GM23338 (cell line): Measurements from ENCODE around the gene THRB. TPM values are rescaled to one million over a fixed set of nuclear protein-coding genes. Genes with fewer than 3 reads are reported as not detected.

Source experiments
- ATAC-seq: fragments of 200-7000 bp; cut with Tn5 transposase; 3 replicates; pipeline ENCODE4 v1.9.1; 2020
- DNase-seq: peaks from one replicate; pipeline ENCODE4 v3.0.0-alpha.2; 2015; ENCODE audit warnings: low spot score
- H2AFZ ChIP-seq: fragments of 200-600 bp; sonication (generic); 2 replicates; pipeline ENCODE4 v1.8.0; 2016; ENCODE audit warnings: antibody characterized with exemption, mild to moderate bottlenecking, moderate library complexity
- H3F3A ChIP-seq: fragments of 200-600 bp; sonication (generic); replicated peaks from 2 replicates; pipeline ENCODE4 v1.8.0; 2017; ENCODE audit warnings: antibody characterized with exemption, mixed run types, low read depth
- H3K27ac ChIP-seq: fragments of 200-600 bp; sonication (generic); 2 replicates; pipeline ENCODE4 v1.6.1; 2016; ENCODE audit warnings: low read depth
- H3K27me3 ChIP-seq: fragments of 200-600 bp; sonication (generic); 2 replicates; pipeline ENCODE4 v1.8.0; 2016; ENCODE audit warnings: mild to moderate bottlenecking, mixed run types, moderate library complexity; ENCODE audit not compliant: insufficient read depth
- H3K36me3 ChIP-seq: fragments of 200-600 bp; sonication (generic); 2 replicates; pipeline ENCODE4 v1.8.0; 2016; ENCODE audit warnings: mild to moderate bottlenecking; ENCODE audit not compliant: insufficient read depth
- H3K4me1 ChIP-seq: fragments of 200-600 bp; sonication (generic); 2 replicates; pipeline ENCODE4 v1.8.0; 2016; ENCODE audit warnings: mild to moderate bottlenecking, moderate library complexity; ENCODE audit not compliant: insufficient read depth
- H3K4me2 ChIP-seq: fragments of 200-600 bp; sonication (generic); 2 replicates; pipeline ENCODE4 v1.7.1; 2017; ENCODE audit warnings: mixed run types
- H3K4me3 ChIP-seq: fragments of 200-600 bp; sonication (generic); 2 replicates; pipeline ENCODE4 v1.6.1; 2016; ENCODE audit warnings: mixed run types
- H3K79me2 ChIP-seq: fragments of 200-600 bp; sonication (generic); replicated peaks from 2 replicates; pipeline ENCODE4 v1.8.0; 2017; ENCODE audit warnings: mild to moderate bottlenecking; ENCODE audit not compliant: insufficient read depth
- H3K9me2 ChIP-seq: fragments of 200-600 bp; sonication (generic); 2 replicates; pipeline ENCODE4 v1.8.0; 2017; ENCODE audit not compliant: insufficient read depth
- H4K20me1 ChIP-seq: fragments of 200-600 bp; sonication (generic); replicated peaks from 2 replicates; pipeline ENCODE4 v1.8.0; 2017; ENCODE audit warnings: mild to moderate bottlenecking; ENCODE audit not compliant: insufficient read depth
- H3K27ac Mint-ChIP-seq: 2 replicates; pipeline ENCODE4 v1.8.0; 2020; ENCODE audit warnings: inconsistent platforms, mild to moderate bottlenecking, moderate library complexity, mixed read lengths
- H3K27me3 Mint-ChIP-seq: 3 replicates; pipeline ENCODE4 v1.8.0; 2022; ENCODE audit warnings: low read depth, mild to moderate bottlenecking, moderate library complexity, mixed read lengths, inconsistent platforms; ENCODE audit not compliant: insufficient read depth, poor library complexity
- H3K36me3 Mint-ChIP-seq: 3 replicates; pipeline ENCODE4 v1.8.0; 2021; ENCODE audit warnings: low read depth, mild to moderate bottlenecking, inconsistent platforms, moderate library complexity, mixed read lengths
- H3K4me1 Mint-ChIP-seq: 3 replicates; pipeline ENCODE4 v1.8.0; 2020; ENCODE audit warnings: mild to moderate bottlenecking, inconsistent platforms, mixed read lengths
- H3K4me3 Mint-ChIP-seq: 3 replicates; pipeline ENCODE4 v1.8.0; 2021; ENCODE audit warnings: moderate library complexity, mild to moderate bottlenecking, inconsistent platforms, mixed read lengths
- H3K9me3 Mint-ChIP-seq: 3 replicates; pipeline ENCODE4 v1.8.0; 2020; ENCODE audit warnings: moderate library complexity, mild to moderate bottlenecking, inconsistent platforms, mixed read lengths
- CREB1 ChIP-seq: fragments of 250-450 bp; sonication (Bioruptor Pico); IDR thresholded peaks from 2 replicates; pipeline ENCODE4 v1.5.0; 2020; ENCODE audit warnings: low read depth, mild to moderate bottlenecking, moderate library complexity
- EZH2 ChIP-seq: fragments of 200-600 bp; sonication (generic); IDR thresholded peaks from one replicate; pipeline ENCODE4 v1.8.0; 2017; ENCODE audit warnings: antibody characterized with exemption, mild to moderate bottlenecking, low read depth; ENCODE audit not compliant: unreplicated experiment
- EZH2phosphoT487 ChIP-seq: fragments of 200-600 bp; sonication (generic); IDR thresholded peaks from one replicate; pipeline ENCODE4 v1.8.1; 2018; ENCODE audit warnings: antibody characterized with exemption; ENCODE audit not compliant: unreplicated experiment
- JUNB ChIP-seq: IDR thresholded peaks from one replicate; pipeline ENCODE4 v1.6.1; 2016; ENCODE audit warnings: antibody characterized with exemption; ENCODE audit not compliant: unreplicated experiment
- NANOG ChIP-seq: IDR thresholded peaks from 2 replicates; pipeline ENCODE4 v1.6.1; 2016; ENCODE audit warnings: antibody characterized with exemption, borderline replicate concordance
- POLR2AphosphoS5 ChIP-seq: IDR thresholded peaks from 2 replicates; pipeline ENCODE4 v1.6.1; 2016; ENCODE audit warnings: antibody characterized with exemption, low read depth
- STAT1 ChIP-seq: IDR thresholded peaks from one replicate; pipeline ENCODE4 v1.6.1; 2016; ENCODE audit warnings: antibody characterized with exemption; ENCODE audit not compliant: unreplicated experiment
- ZNF114 ChIP-seq: fragments of 250-450 bp; sonication (Bioruptor Pico); IDR thresholded peaks from 2 replicates; pipeline ENCODE4 v1.5.0; 2020; ENCODE audit warnings: mild to moderate bottlenecking, moderate library complexity
- ZNF331 ChIP-seq: fragments of 250-450 bp; sonication (Bioruptor Pico); IDR thresholded peaks from 2 replicates; pipeline ENCODE4 v1.5.0; 2020; ENCODE audit warnings: low read depth, mild to moderate bottlenecking, moderate library complexity
- polyA plus RNA-seq: library from polyadenylated mRNA; unstranded; fragments of >200 nt; fragmentation: Nextera tagmentation; extraction: Ambion mirVana; gene quantifications from 2 replicates; pipeline ENCODE4 v1.2.1, GENCODE V29; 2016
- total RNA-seq: library from RNA; depleted of rRNA; stranded (reverse); fragments of >200 nt; shearing (Covaris generic); gene quantifications from 2 replicates; pipeline ENCODE4 v1.2.3, GENCODE V29; 2014
- TF ChIP-seq, protein P1 (sequence below): fragments of 250-450 bp; sonication (Bioruptor Pico); IDR thresholded peaks from 2 replicates; pipeline ENCODE4 v1.5.0; 2020; ENCODE audit warnings: mild to moderate bottlenecking, moderate library complexity
- TF ChIP-seq, protein P2 (sequence below): IDR thresholded peaks from one replicate; pipeline ENCODE4 v1.6.1; 2018; ENCODE audit warnings: antibody characterized with exemption; ENCODE audit not compliant: unreplicated experiment
- TF ChIP-seq, protein P3 (sequence below): IDR thresholded peaks from 2 replicates; pipeline ENCODE4 v1.6.1; 2016; ENCODE audit warnings: antibody characterized with exemption
- TF ChIP-seq, protein P4 (sequence below), 2 experiments: fragments of 200-600 bp in 1 of 2; sonication (generic) in 1 of 2; conservative IDR thresholded peaks; 2 replicates each; pipeline versions ENCODE4 v1.5.1 to v1.6.1; 2016 to 2017; ENCODE audit warnings: antibody characterized with exemption in 2 of 2, low read depth in 2 of 2, mild to moderate bottlenecking in 2 of 2, moderate library complexity in 1 of 2

Gene THRB
- total and polyA plus RNA-seq, 2 experiments from 2014 or later, result 1.7 to 3.2 TPM

DNA sequence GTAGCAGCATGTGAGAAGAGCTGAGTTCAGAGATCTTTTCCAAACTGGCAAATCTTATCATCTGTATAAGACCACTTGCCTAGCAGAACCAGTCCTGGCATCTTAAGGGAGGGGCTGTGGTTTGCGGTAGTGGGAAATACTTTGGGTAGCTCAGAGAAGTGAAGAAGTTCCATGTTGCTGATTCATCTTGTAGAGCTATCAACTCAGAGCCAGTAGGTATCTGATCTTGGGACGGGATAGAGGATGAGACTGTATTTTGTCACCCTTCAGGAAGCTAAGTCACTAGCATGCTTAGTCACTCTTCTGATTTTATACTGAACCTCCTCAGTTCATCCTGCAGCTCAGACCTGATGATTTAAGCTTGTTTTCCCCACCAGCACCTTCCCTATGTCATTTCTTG is 338.2 kb downstream of the THRB start:
- Histone ChIP-seq H3K27ac (no peak overlapping the region), H3K4me3 (no peak overlapping the region), H2AFZ (no peak overlapping the region), H3K27me3 (no peaks in the 10 kb centered on the region), H3K9me2 (0 out of 2 replicates have a peak, but pooled peaks cover 4% of the 10 kb centered on the region), H3K4me2 (no peak overlapping the region), H4K20me1 (no peaks in the 10 kb centered on the region), H3K79me2 (no peaks in the 10 kb centered on the region), H3F3A (no peaks in the 10 kb centered on the region), H3K4me1 (peaks cover 31% of the 10 kb centered on the region), H3K36me3 (no peaks in the 10 kb centered on the region)
- no peak for ATAC-seq
- H3K9me3 Mint-ChIP-seq, result no peaks in the 10 kb centered on the region
- TF ChIP-seq, protein P1, sequence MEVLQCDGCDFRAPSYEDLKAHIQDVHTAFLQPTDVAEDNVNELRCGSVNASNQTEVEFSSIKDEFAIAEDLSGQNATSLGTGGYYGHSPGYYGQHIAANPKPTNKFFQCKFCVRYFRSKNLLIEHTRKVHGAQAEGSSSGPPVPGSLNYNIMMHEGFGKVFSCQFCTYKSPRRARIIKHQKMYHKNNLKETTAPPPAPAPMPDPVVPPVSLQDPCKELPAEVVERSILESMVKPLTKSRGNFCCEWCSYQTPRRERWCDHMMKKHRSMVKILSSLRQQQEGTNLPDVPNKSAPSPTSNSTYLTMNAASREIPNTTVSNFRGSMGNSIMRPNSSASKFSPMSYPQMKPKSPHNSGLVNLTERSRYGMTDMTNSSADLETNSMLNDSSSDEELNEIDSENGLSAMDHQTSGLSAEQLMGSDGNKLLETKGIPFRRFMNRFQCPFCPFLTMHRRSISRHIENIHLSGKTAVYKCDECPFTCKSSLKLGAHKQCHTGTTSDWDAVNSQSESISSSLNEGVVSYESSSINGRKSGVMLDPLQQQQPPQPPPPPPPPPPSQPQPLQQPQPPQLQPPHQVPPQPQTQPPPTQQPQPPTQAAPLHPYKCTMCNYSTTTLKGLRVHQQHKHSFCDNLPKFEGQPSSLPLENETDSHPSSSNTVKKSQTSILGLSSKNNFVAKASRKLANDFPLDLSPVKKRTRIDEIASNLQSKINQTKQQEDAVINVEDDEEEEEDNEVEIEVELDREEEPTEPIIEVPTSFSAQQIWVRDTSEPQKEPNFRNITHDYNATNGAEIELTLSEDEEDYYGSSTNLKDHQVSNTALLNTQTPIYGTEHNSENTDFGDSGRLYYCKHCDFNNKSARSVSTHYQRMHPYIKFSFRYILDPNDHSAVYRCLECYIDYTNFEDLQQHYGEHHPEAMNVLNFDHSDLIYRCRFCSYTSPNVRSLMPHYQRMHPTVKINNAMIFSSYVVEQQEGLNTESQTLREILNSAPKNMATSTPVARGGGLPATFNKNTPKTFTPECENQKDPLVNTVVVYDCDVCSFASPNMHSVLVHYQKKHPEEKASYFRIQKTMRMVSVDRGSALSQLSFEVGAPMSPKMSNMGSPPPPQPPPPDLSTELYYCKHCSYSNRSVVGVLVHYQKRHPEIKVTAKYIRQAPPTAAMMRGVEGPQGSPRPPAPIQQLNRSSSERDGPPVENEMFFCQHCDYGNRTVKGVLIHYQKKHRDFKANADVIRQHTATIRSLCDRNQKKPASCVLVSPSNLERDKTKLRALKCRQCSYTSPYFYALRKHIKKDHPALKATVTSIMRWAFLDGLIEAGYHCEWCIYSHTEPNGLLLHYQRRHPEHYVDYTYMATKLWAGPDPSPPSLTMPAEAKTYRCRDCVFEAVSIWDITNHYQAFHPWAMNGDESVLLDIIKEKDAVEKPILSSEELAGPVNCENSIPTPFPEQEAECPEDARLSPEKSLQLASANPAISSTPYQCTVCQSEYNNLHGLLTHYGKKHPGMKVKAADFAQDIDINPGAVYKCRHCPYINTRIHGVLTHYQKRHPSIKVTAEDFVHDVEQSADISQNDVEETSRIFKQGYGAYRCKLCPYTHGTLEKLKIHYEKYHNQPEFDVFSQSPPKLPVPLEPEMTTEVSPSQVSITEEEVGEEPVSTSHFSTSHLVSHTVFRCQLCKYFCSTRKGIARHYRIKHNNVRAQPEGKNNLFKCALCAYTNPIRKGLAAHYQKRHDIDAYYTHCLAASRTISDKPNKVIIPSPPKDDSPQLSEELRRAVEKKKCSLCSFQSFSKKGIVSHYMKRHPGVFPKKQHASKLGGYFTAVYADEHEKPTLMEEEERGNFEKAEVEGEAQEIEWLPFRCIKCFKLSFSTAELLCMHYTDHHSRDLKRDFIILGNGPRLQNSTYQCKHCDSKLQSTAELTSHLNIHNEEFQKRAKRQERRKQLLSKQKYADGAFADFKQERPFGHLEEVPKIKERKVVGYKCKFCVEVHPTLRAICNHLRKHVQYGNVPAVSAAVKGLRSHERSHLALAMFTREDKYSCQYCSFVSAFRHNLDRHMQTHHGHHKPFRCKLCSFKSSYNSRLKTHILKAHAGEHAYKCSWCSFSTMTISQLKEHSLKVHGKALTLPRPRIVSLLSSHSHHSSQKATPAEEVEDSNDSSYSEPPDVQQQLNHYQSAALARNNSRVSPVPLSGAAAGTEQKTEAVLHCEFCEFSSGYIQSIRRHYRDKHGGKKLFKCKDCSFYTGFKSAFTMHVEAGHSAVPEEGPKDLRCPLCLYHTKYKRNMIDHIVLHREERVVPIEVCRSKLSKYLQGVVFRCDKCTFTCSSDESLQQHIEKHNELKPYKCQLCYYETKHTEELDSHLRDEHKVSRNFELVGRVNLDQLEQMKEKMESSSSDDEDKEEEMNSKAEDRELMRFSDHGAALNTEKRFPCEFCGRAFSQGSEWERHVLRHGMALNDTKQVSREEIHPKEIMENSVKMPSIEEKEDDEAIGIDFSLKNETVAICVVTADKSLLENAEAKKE (CRISPR knock-in tag), result no peak
- no peak for TF ChIP-seq EZH2
- TF ChIP-seq NANOG, result no peak
- TF ChIP-seq CREB1 (CRISPR knock-in tag), result no peak
- no peak for TF ChIP-seq ZNF114 (CRISPR knock-in tag)
- TF ChIP-seq, protein P2, sequence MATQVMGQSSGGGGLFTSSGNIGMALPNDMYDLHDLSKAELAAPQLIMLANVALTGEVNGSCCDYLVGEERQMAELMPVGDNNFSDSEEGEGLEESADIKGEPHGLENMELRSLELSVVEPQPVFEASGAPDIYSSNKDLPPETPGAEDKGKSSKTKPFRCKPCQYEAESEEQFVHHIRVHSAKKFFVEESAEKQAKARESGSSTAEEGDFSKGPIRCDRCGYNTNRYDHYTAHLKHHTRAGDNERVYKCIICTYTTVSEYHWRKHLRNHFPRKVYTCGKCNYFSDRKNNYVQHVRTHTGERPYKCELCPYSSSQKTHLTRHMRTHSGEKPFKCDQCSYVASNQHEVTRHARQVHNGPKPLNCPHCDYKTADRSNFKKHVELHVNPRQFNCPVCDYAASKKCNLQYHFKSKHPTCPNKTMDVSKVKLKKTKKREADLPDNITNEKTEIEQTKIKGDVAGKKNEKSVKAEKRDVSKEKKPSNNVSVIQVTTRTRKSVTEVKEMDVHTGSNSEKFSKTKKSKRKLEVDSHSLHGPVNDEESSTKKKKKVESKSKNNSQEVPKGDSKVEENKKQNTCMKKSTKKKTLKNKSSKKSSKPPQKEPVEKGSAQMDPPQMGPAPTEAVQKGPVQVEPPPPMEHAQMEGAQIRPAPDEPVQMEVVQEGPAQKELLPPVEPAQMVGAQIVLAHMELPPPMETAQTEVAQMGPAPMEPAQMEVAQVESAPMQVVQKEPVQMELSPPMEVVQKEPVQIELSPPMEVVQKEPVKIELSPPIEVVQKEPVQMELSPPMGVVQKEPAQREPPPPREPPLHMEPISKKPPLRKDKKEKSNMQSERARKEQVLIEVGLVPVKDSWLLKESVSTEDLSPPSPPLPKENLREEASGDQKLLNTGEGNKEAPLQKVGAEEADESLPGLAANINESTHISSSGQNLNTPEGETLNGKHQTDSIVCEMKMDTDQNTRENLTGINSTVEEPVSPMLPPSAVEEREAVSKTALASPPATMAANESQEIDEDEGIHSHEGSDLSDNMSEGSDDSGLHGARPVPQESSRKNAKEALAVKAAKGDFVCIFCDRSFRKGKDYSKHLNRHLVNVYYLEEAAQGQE, result no peak
- TF ChIP-seq, protein P3, sequence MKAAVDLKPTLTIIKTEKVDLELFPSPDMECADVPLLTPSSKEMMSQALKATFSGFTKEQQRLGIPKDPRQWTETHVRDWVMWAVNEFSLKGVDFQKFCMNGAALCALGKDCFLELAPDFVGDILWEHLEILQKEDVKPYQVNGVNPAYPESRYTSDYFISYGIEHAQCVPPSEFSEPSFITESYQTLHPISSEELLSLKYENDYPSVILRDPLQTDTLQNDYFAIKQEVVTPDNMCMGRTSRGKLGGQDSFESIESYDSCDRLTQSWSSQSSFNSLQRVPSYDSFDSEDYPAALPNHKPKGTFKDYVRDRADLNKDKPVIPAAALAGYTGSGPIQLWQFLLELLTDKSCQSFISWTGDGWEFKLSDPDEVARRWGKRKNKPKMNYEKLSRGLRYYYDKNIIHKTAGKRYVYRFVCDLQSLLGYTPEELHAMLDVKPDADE, result no peak
- TF ChIP-seq, protein P4, sequence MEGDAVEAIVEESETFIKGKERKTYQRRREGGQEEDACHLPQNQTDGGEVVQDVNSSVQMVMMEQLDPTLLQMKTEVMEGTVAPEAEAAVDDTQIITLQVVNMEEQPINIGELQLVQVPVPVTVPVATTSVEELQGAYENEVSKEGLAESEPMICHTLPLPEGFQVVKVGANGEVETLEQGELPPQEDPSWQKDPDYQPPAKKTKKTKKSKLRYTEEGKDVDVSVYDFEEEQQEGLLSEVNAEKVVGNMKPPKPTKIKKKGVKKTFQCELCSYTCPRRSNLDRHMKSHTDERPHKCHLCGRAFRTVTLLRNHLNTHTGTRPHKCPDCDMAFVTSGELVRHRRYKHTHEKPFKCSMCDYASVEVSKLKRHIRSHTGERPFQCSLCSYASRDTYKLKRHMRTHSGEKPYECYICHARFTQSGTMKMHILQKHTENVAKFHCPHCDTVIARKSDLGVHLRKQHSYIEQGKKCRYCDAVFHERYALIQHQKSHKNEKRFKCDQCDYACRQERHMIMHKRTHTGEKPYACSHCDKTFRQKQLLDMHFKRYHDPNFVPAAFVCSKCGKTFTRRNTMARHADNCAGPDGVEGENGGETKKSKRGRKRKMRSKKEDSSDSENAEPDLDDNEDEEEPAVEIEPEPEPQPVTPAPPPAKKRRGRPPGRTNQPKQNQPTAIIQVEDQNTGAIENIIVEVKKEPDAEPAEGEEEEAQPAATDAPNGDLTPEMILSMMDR (conservative IDR thresholded peaks at IDR 0.05; ENCODE audit: low read depth in 2 of 2), result no peak
- no peak for TF ChIP-seq EZH2phosphoT487
- TF ChIP-seq JUNB, result no peak
- no peak for TF ChIP-seq STAT1
- TF ChIP-seq ZNF331, result no peak
- no peak for TF ChIP-seq POLR2AphosphoS5
- peaks cover 24% of the 10 kb centered on the region for H3K4me1 Mint-ChIP-seq
- peaks cover 2% of the 10 kb centered on the region for H3K27me3 Mint-ChIP-seq
- no peak overlapping the region for H3K27ac Mint-ChIP-seq
- H3K4me3 Mint-ChIP-seq, result no peak overlapping the region
- H3K36me3 Mint-ChIP-seq, result no peaks in the 10 kb centered on the region
- no peak for DNase-seq
